HCT116 (cell line): ENCODE data around the gene RHOD. TPM values are rescaled to one million over a fixed set of nuclear protein-coding genes. Genes with fewer than 3 reads are reported as not detected.

Experiments
- ATAC-seq: fragments of 200-7000 bp; cut with Tn5 transposase; 2 replicates; pipeline ENCODE4 v1.9.1; 2020; ENCODE audit warnings: mild to moderate bottlenecking, moderate library complexity
- BruUV-seq: library from RNA; stranded (reverse); fragments of 400-500 nt; replicated peaks from 2 replicates; lab custom pipeline; 2021; lab: Mats Ljungman, UMichigan
- CTCF ChIA-PET: fragments of 300-600 bp; sonication (Branson Sonifier 250); formaldehyde crosslinking; loops from one replicate; lab custom pipeline; 2021; ENCODE audit warnings: antibody characterized with exemption; lab: Charles Lee
- POLR2A ChIA-PET: fragments of 300-600, 350-600 bp; sonication (Branson Sonifier 250); formaldehyde crosslinking; loops from one replicate; lab custom pipeline; 2021; ENCODE audit warnings: antibody characterized with exemption; lab: Charles Lee
- RAD21 ChIA-PET, 2 experiments: fragments of 300-600 bp; sonication (Branson Sonifier 250); formaldehyde crosslinking; loops; one replicate each; lab custom pipeline; 2023; ENCODE audit warnings: low total read pairs in 2 of 2; ENCODE audit not compliant: uncharacterized antibody in 2 of 2, unreplicated experiment in 2 of 2, low non-redundant PET in 1 of 2; lab: Charles Lee
- DNase-seq: peaks from one replicate; pipeline ENCODE4 v3.0.0-alpha.2; 2010; ENCODE audit warnings: low read depth, low spot score
- H2AFZ ChIP-seq: fragments of 200-600 bp; shearing (Covaris generic), sonication (generic); 2 replicates; pipeline ENCODE4 v1.6.1; 2017; ENCODE audit warnings: low read depth, mixed run types, mixed read lengths, antibody characterized with exemption, low read length; ENCODE audit not compliant: poor library complexity, severe bottlenecking
- H3K27ac ChIP-seq: 2 replicates; pipeline ENCODE4 v1.5.1; 2012; ENCODE audit warnings: low read depth, low read length
- H3K27me3 ChIP-seq: fragments of 200-600 bp; sonication (generic); 2 replicates; pipeline ENCODE4 v1.6.1; 2016; ENCODE audit warnings: mixed run types, low read length, mixed read lengths; ENCODE audit not compliant: insufficient read depth
- H3K36me3 ChIP-seq, 2 experiments: fragments of 200-500 bp in 1 of 2; fragments of 200-600 bp in 1 of 2; sonication (Bioruptor generic) in 1 of 2; sonication (generic) in 1 of 2; 2 replicates each; pipeline versions ENCODE4 v1.5.1 to v1.6.1; 2014 to 2016; ENCODE audit warnings: low read length in 2 of 2, inconsistent platforms in 1 of 2, mixed read lengths in 1 of 2, mixed run types in 1 of 2; ENCODE audit not compliant: insufficient read depth in 2 of 2, control insufficient read depth in 1 of 2
- H3K4me1 ChIP-seq, 2 experiments: fragments of 200-600 bp in 1 of 2; sonication (generic) in 1 of 2; 2 replicates each; pipeline versions ENCODE4 v1.5.1 to v1.6.1; 2012 to 2017; ENCODE audit warnings: low read length in 2 of 2, inconsistent platforms in 1 of 2, mild to moderate bottlenecking in 1 of 2, mixed read lengths in 1 of 2, mixed run types in 1 of 2, moderate library complexity in 1 of 2; ENCODE audit not compliant: insufficient read depth in 2 of 2, control insufficient read depth in 1 of 2
- H3K4me2 ChIP-seq: fragments of 200-600 bp; sonication (generic); 2 replicates; pipeline ENCODE4 v1.6.1; 2017; ENCODE audit warnings: mixed run types, low read length, mixed read lengths
- H3K4me3 ChIP-seq, 2 experiments: fragments of 200-600 bp in 1 of 2; sonication (generic) in 1 of 2; replicated peaks in 1 of 2; 2 replicates each; pipeline ENCODE4 v1.5.1; 2011 to 2016; ENCODE audit warnings: low read length in 2 of 2, control low read depth in 1 of 2, low read depth in 1 of 2, mild to moderate bottlenecking in 1 of 2, mixed read lengths in 1 of 2, mixed run types in 1 of 2
- H3K79me2 ChIP-seq: fragments of 200-600 bp; sonication (generic); 2 replicates; pipeline ENCODE4 v1.6.1; 2017; ENCODE audit warnings: mild to moderate bottlenecking, mixed run types, low read length, moderate library complexity, mixed read lengths; ENCODE audit not compliant: insufficient read depth
- H3K9ac ChIP-seq: fragments of 200-600 bp; sonication (generic); 2 replicates; pipeline ENCODE4 v1.6.1; 2016; ENCODE audit warnings: low read length, mixed read lengths
- H3K9me2 ChIP-seq: fragments of 200-600 bp; sonication (generic), shearing (Covaris generic); 2 replicates; pipeline ENCODE4 v1.6.1; 2017; ENCODE audit warnings: mixed run types, mild to moderate bottlenecking, moderate library complexity; ENCODE audit not compliant: insufficient read depth
- H3K9me3 ChIP-seq, 2 experiments: fragments of 200-500 bp in 1 of 2; fragments of 200-600 bp in 1 of 2; sonication (Bioruptor generic) in 1 of 2; sonication (generic) in 1 of 2; 2 replicates each; pipeline ENCODE4 v1.6.1; 2014 to 2017; ENCODE audit warnings: low read length in 2 of 2, mixed read lengths in 2 of 2, inconsistent platforms in 1 of 2, low read depth in 1 of 2, mild to moderate bottlenecking in 1 of 2, mixed run types in 1 of 2, moderate library complexity in 1 of 2; ENCODE audit not compliant: control insufficient read depth in 1 of 2, insufficient read depth in 1 of 2
- H4K20me1 ChIP-seq: fragments of 200-600 bp; sonication (generic), shearing (Covaris generic); 2 replicates; pipeline ENCODE4 v1.6.1; 2017; ENCODE audit warnings: mixed run types, mild to moderate bottlenecking, moderate library complexity; ENCODE audit not compliant: insufficient read depth
- CBX3 ChIP-seq: IDR thresholded peaks from 2 replicates; pipeline ENCODE4 v1.6.1; 2012; ENCODE audit warnings: low read depth
- CTCF ChIP-seq, 3 experiments: fragments of 200-600 bp in 1 of 3; sonication (generic) in 1 of 3; IDR thresholded peaks in 2 of 3; conservative IDR thresholded peaks in 1 of 3; 2 replicates each; pipeline ENCODE4 v1.5.1; 2012 to 2017; ENCODE audit warnings: low read depth in 2 of 3, low read length in 2 of 3, antibody characterized with exemption in 1 of 3, borderline replicate concordance in 1 of 3, control low read depth in 1 of 3, mild to moderate bottlenecking in 1 of 3, mixed read lengths in 1 of 3, mixed run types in 1 of 3, moderate library complexity in 1 of 3; ENCODE audit not compliant: insufficient read depth in 1 of 3
- EZH2 ChIP-seq: fragments of 200-600 bp; sonication (generic); IDR thresholded peaks from 2 replicates; pipeline ENCODE4 v1.6.1; 2017; ENCODE audit warnings: antibody characterized with exemption, mixed run types
- EZH2phosphoT487 ChIP-seq: fragments of 200-600 bp; IDR thresholded peaks from 2 replicates; pipeline ENCODE4 v1.6.1; 2018; ENCODE audit warnings: antibody characterized with exemption, borderline replicate concordance
- JUND ChIP-seq: IDR thresholded peaks from 2 replicates; pipeline ENCODE4 v1.6.1; 2012
- MAX ChIP-seq: IDR thresholded peaks from 2 replicates; pipeline ENCODE4 v1.6.1; 2012
- POLR2A ChIP-seq: IDR thresholded peaks from 2 replicates; pipeline ENCODE4 v1.7.0; 2011; ENCODE audit warnings: borderline replicate concordance; ENCODE audit not compliant: insufficient read depth, insufficient read length; ENCODE audit errors: extremely low read depth
- POLR2AphosphoS5 ChIP-seq: IDR thresholded peaks from 2 replicates; pipeline ENCODE4 v1.6.1; 2011; ENCODE audit warnings: mild to moderate bottlenecking, low read depth, low read length, moderate library complexity
- RAD21 ChIP-seq: IDR thresholded peaks from 2 replicates; pipeline ENCODE4 v1.6.1; 2012; ENCODE audit warnings: low read depth, mild to moderate bottlenecking
- REST ChIP-seq: IDR thresholded peaks from 2 replicates; pipeline ENCODE4 v1.6.1; 2012; ENCODE audit warnings: low read depth
- SIN3A ChIP-seq: IDR thresholded peaks from 2 replicates; pipeline ENCODE4 v1.6.1; 2012; ENCODE audit warnings: low read depth
- SRF ChIP-seq: IDR thresholded peaks from 2 replicates; pipeline ENCODE4 v1.6.1; 2012; ENCODE audit warnings: low read depth
- TCF7L2 ChIP-seq: IDR thresholded peaks from 2 replicates; pipeline ENCODE4 v1.7.0; 2011; ENCODE audit warnings: borderline replicate concordance, inconsistent platforms; ENCODE audit not compliant: insufficient read depth, insufficient read length; ENCODE audit errors: extremely low read depth
- YY1 ChIP-seq: IDR thresholded peaks from 2 replicates; pipeline ENCODE4 v1.6.1; 2011; ENCODE audit warnings: low read length, low read depth, moderate library complexity, mild to moderate bottlenecking; ENCODE audit not compliant: insufficient replicate concordance; ENCODE audit errors: extremely low read depth
- ZBTB33 ChIP-seq: IDR thresholded peaks from 2 replicates; pipeline ENCODE4 v1.6.1; 2011; ENCODE audit warnings: mild to moderate bottlenecking, low read length, moderate library complexity; ENCODE audit not compliant: insufficient replicate concordance; ENCODE audit errors: extremely low read depth
- intact Hi-C: fragments of 100-400 bp; cut with micrococcal nuclease; formaldehyde crosslinking; loops from 2 replicates; pipeline ENCODE4 v1.10.0; 2022
- total RNA-seq: library from RNA; stranded (reverse); gene quantifications from one replicate; pipeline ENCODE4 v1.2.1, GENCODE V29; 2021; ENCODE audit not compliant: unreplicated experiment

Gene RHOD
- total RNA-seq, 1 experiment from 2014 or later: 42.0 TPM

GRCh38 chr11:67076202-67076601 is 19.6 kb downstream of the RHOD start:
- Histone ChIP-seq H3K9me3 (no peaks in the 10 kb centered on the region), H4K20me1 (no peaks in the 10 kb centered on the region), H3K9me2 (no peaks in the 10 kb centered on the region), H3K4me3 (no peak overlapping the region), H3K9ac (no peak overlapping the region), H3K4me2 (no peak overlapping the region), H3K4me1 (peaks cover 17 to 42% of the 10 kb centered on the region in 2 experiments), H2AFZ (no peak overlapping the region), H3K27ac (no peak overlapping the region), H3K27me3 (no peaks in the 10 kb centered on the region), H3K79me2 (no peaks in the 10 kb centered on the region)
- RAD21 ChIA-PET: interaction anchor here in 1 of 2 experiments (0.7 kb wide), 1 partner anchor 109 kb away, joined by 4 read pairs; no protein-coding TSS in a partner anchor
- CTCF ChIA-PET: interaction anchor here (0.7 to 1.0 kb wide), 3 partner anchors 21 to 270 kb away, joined by 3 read pairs; no protein-coding TSS in a partner anchor
- BruUV-seq: no TSS peak
- no peak for DNase-seq
- TF ChIP-seq POLR2AphosphoS5 (no peak), SIN3A (no peak), SRF (no peak), CTCF (IDR thresholded peaks at IDR 0.05 in 2 of 3, conservative IDR thresholded peaks at IDR 0.05 in 1 of 3; ENCODE audit: borderline replicate concordance in 1 of 3, insufficient read depth in 1 of 3, low read depth in 2 of 3, low read length in 2 of 3) (no peak), EZH2phosphoT487 (no peak), EZH2 (no peak), TCF7L2 (no peak), JUND (no peak), YY1 (no peak), ZBTB33 (no peak), REST (no peak), MAX (no peak), CBX3 (no peak), RAD21 (no peak), POLR2A (no peak)
- TF ChIP-seq, all 23 proteins: peak for 0
- intact Hi-C loops: no loop called here
- POLR2A ChIA-PET: interaction anchor here (1.5 kb wide), 1 partner anchor 51 kb away, joined by 3 read pairs; no protein-coding TSS in a partner anchor
- no peak for ATAC-seq
- H3K36me3 ChIP-seq: peaks cover 0 to 4% of the 10 kb centered on the region in 2 experiments; a peak in 1 of 4 replicates
